HUES64 (cell line): ENCODE data around the gene MACO1. TPM values are rescaled to one million over a fixed set of nuclear protein-coding genes. Genes with fewer than 3 reads are reported as not detected.
A peak's percentile ranks its signal among the peaks of the same experiment; 100 is the strongest.
"Not testable (repeated sequence)": the region's sequence is repeated elsewhere in the genome, so short reads cannot be mapped to it uniquely, and the experiment has no call there.

Experiments
- H3K27ac ChIP-seq: 2 replicates; pipeline ENCODE4 v1.7.0; 2013; ENCODE audit warnings: low read depth, low read length, inconsistent platforms
- H3K27me3 ChIP-seq: 2 replicates; pipeline ENCODE4 v1.6.1; 2013; ENCODE audit warnings: mild to moderate bottlenecking, low read length; ENCODE audit not compliant: insufficient read depth
- H3K36me3 ChIP-seq: 2 replicates; pipeline ENCODE4 v1.6.1; 2013; ENCODE audit warnings: mild to moderate bottlenecking, low read length; ENCODE audit not compliant: insufficient read depth
- H3K4me1 ChIP-seq: 2 replicates; pipeline ENCODE4 v1.6.1; 2013; ENCODE audit warnings: mild to moderate bottlenecking, low read length, moderate library complexity; ENCODE audit not compliant: insufficient read depth
- H3K4me3 ChIP-seq: 2 replicates; pipeline ENCODE4 v1.5.1; 2013; ENCODE audit warnings: mild to moderate bottlenecking, low read length, moderate library complexity
- H3K9ac ChIP-seq: 2 replicates; pipeline ENCODE4 v1.6.1; 2013; ENCODE audit warnings: mild to moderate bottlenecking, low read depth, low read length
- H3K9me3 ChIP-seq: 2 replicates; pipeline ENCODE4 v1.6.1; 2013; ENCODE audit warnings: low read depth, low read length; ENCODE audit not compliant: insufficient read depth
- WGBS: fragments of 150-250, 120-280 bp; methylation state at CpG from one replicate; pipeline ENCODE4 v1.1.7; 2013; ENCODE audit warnings: missing lambda C conversion rate; 5-methylcytosine and 5-hydroxymethylcytosine counted together
- polyA plus RNA-seq, 2 experiments: library from polyadenylated mRNA; stranded (reverse); fragments of 50-300 nt; gene quantifications; one replicate each; pipeline ENCODE4 v1.2.3, GENCODE V29; 2013

The MACO1 gene
- 15.3 TPM for polyA plus RNA-seq (2013, experiment 1 of 2)
- 14.3 TPM for polyA plus RNA-seq (2013, experiment 2 of 2)

GRCh38 chr1:25430073-25430966, at the start of gene MACO1:
MACO1 (plus strand) TSS chr1:25430897; CDS start chr1:25431099, 202 bp downstream.
- under 1% methylated on average over 80 of the region's 87 CpGs for WGBS
- H3K4me1 ChIP-seq, result peaks cover 3% of the 10 kb centered on the region; the same call in 1 of the 2 replicates
- peak within 1 kb of the TSS; percentile 54 for H3K27ac ChIP-seq

GRCh38 chr1:25382543-25382942, 48.2 kb upstream of the MACO1 start:
- not testable (repeated sequence) for H3K9ac ChIP-seq, H3K36me3 ChIP-seq, H3K27me3 ChIP-seq, H3K4me1 ChIP-seq, H3K4me3 ChIP-seq, H3K9me3 ChIP-seq, H3K27ac ChIP-seq
- WGBS, result 93% methylated on average over 1 of the region's 1 CpG

More at GRCh38 chr1:25430073-25430966, at the start of gene MACO1:
- Histone ChIP-seq H3K9ac (peak within 1 kb of the TSS; percentile 74), H3K36me3 (no peaks in the 10 kb centered on the region), H3K27me3 (peaks cover 18% of the 10 kb centered on the region), H3K9me3 (no peaks in the 10 kb centered on the region), H3K4me3 (peak within 1 kb of the TSS; percentile 83)

GRCh38 chr1:25383090-25383489, 47.6 kb upstream of the MACO1 start:
- H3K4me3 ChIP-seq, H3K27ac ChIP-seq, H3K27me3 ChIP-seq, H3K4me1 ChIP-seq, H3K9ac ChIP-seq, H3K36me3 ChIP-seq, H3K9me3 ChIP-seq: not testable (repeated sequence)
- WGBS, result 100% methylated on average over 1 of the region's 1 CpG

GRCh38 chr1:25383875-25384274, 46.8 kb upstream of the MACO1 start:
- H3K36me3 ChIP-seq, H3K4me1 ChIP-seq, H3K9ac ChIP-seq, H3K9me3 ChIP-seq, H3K27ac ChIP-seq, H3K27me3 ChIP-seq, H3K4me3 ChIP-seq: not testable (repeated sequence)
- WGBS, result no CpG with 5 or more reads among the region's 1 CpG

GRCh38 chr1:25387096-25387495, 43.6 kb upstream of the MACO1 start:
- H3K9me3 ChIP-seq, H3K27me3 ChIP-seq, H3K4me3 ChIP-seq, H3K4me1 ChIP-seq, H3K36me3 ChIP-seq, H3K27ac ChIP-seq, H3K9ac ChIP-seq: not testable (repeated sequence)
- WGBS, result 92% methylated on average over 4 of the region's 4 CpGs

GRCh38 chr1:25388691-25389090, 42.0 kb upstream of the MACO1 start:
- H3K9me3 ChIP-seq, H3K4me3 ChIP-seq, H3K4me1 ChIP-seq, H3K27me3 ChIP-seq, H3K36me3 ChIP-seq, H3K9ac ChIP-seq, H3K27ac ChIP-seq: not testable (repeated sequence)
- WGBS, result 89% methylated on average over 6 of the region's 9 CpGs

GRCh38 chr1:25389721-25390120, 41.0 kb upstream of the MACO1 start:
- 86% methylated on average over 3 of the region's 3 CpGs for WGBS

GRCh38 chr1:25392841-25393240, 37.9 kb upstream of the MACO1 start:
- no peaks in the 10 kb centered on the region for H3K9me3 ChIP-seq
- no peak overlapping the region for H3K27ac ChIP-seq
- H3K9ac ChIP-seq, result no peak overlapping the region
- H3K4me3 ChIP-seq, result no peak overlapping the region
- H3K4me1 ChIP-seq, result no peaks in the 10 kb centered on the region
- WGBS, result 98% methylated on average over 4 of the region's 6 CpGs
- no peaks in the 10 kb centered on the region for H3K36me3 ChIP-seq
- H3K27me3 ChIP-seq, result no peaks in the 10 kb centered on the region

More at GRCh38 chr1:25389721-25390120, 41.0 kb upstream of the MACO1 start:
- not testable (repeated sequence) for H3K9ac ChIP-seq, H3K27ac ChIP-seq, H3K9me3 ChIP-seq, H3K27me3 ChIP-seq, H3K36me3 ChIP-seq, H3K4me3 ChIP-seq, H3K4me1 ChIP-seq

- not testable (repeated sequence) for H3K27me3 ChIP-seq, H3K9me3 ChIP-seq, H3K27ac ChIP-seq, H3K4me3 ChIP-seq, H3K4me1 ChIP-seq, H3K9ac ChIP-seq, H3K36me3 ChIP-seq
- WGBS, result 78% methylated on average over 2 of the region's 10 CpGs
Observed at GRCh38 chr1:25397549-25397948, 33.1 kb upstream of the MACO1 start.

- H3K4me1 ChIP-seq, H3K9me3 ChIP-seq, H3K36me3 ChIP-seq, H3K27ac ChIP-seq, H3K27me3 ChIP-seq, H3K4me3 ChIP-seq, H3K9ac ChIP-seq: not testable (repeated sequence)
- no CpG with 5 or more reads among the region's 2 CpGs for WGBS
Observed at GRCh38 chr1:25398079-25398478, 32.6 kb upstream of the MACO1 start.

GRCh38 chr1:25402947-25403803, 27.5 kb upstream of the MACO1 start:
- not testable (repeated sequence) for H3K9ac ChIP-seq, H3K4me3 ChIP-seq, H3K4me1 ChIP-seq, H3K9me3 ChIP-seq, H3K36me3 ChIP-seq, H3K27me3 ChIP-seq, H3K27ac ChIP-seq
- 6% methylated on average over 2 of the region's 8 CpGs for WGBS
